ENCODE measurements around the gene PATE4.

Gene PATE4

GRCh38 chr11:125871391-125872137 is 38.4 kb downstream of the PATE4 start:
- Mint-ChIP-seq H3K36me3 (ENCODE audit: low read depth) (no peaks in the 10 kb centered on the region), H3K4me3 (no peak overlapping the region), H3K9me3 (peaks cover 14% of the 10 kb centered on the region), H3K4me1 (ENCODE audit: low read depth) (peaks cover 6% of the 10 kb centered on the region), H3K27me3 (peaks cover 1% of the 10 kb centered on the region), H3K27ac (peak overlapping the region; percentile 4)
- intact Hi-C loops (cut with micrococcal nuclease), result loop anchor here (5.0 to 10.0 kb wide), 2 partner anchors 244 to 437 kb away; partner anchors contain the start of gene CHEK1

GRCh38 chr11:125872138-125872491 is 39.0 kb downstream of the PATE4 start:
- Mint-ChIP-seq H3K36me3 (ENCODE audit: low read depth) (no peaks in the 10 kb centered on the region), H3K27me3 (peaks cover 3% of the 10 kb centered on the region), H3K27ac (peak overlapping the region; percentile 4), H3K9me3 (peaks cover 14% of the 10 kb centered on the region), H3K4me1 (ENCODE audit: low read depth) (peaks cover 6% of the 10 kb centered on the region), H3K4me3 (no peak overlapping the region)
- intact Hi-C loops (cut with micrococcal nuclease), result loop anchor here (5.0 to 10.0 kb wide), 2 partner anchors 245 to 437 kb away; partner anchors contain the start of gene CHEK1

- H3K4me1 Mint-ChIP-seq (ENCODE audit: low read depth), result peaks cover 6% of the 10 kb centered on the region
- H3K27ac Mint-ChIP-seq, result no peak overlapping the region
- peaks cover 14% of the 10 kb centered on the region for H3K9me3 Mint-ChIP-seq
- intact Hi-C loops (cut with micrococcal nuclease), result loop anchor here (5.0 to 10.0 kb wide), 2 partner anchors 247 to 439 kb away; partner anchors contain the start of gene CHEK1
- H3K4me3 Mint-ChIP-seq, result no peak overlapping the region
- peaks cover 5% of the 10 kb centered on the region for H3K27me3 Mint-ChIP-seq
- H3K36me3 Mint-ChIP-seq (ENCODE audit: low read depth), result no peaks in the 10 kb centered on the region
Measured at GRCh38 chr11:125873881-125874555, 40.9 kb downstream of the PATE4 start.

- no peak overlapping the region for H3K4me3 Mint-ChIP-seq
- H3K9me3 Mint-ChIP-seq, result peaks cover 14% of the 10 kb centered on the region
- H3K4me1 Mint-ChIP-seq (ENCODE audit: low read depth), result peaks cover 6% of the 10 kb centered on the region
- no peak overlapping the region for H3K27ac Mint-ChIP-seq
- intact Hi-C loops (cut with micrococcal nuclease), result loop anchor here (5.0 to 10.0 kb wide), 2 partner anchors 247 to 440 kb away; partner anchors contain the start of gene CHEK1
- peaks cover 5% of the 10 kb centered on the region for H3K27me3 Mint-ChIP-seq
- H3K36me3 Mint-ChIP-seq (ENCODE audit: low read depth), result no peaks in the 10 kb centered on the region
Measured at GRCh38 chr11:125874556-125875124, 41.5 kb downstream of the PATE4 start.

- Mint-ChIP-seq H3K4me1 (ENCODE audit: low read depth) (no peaks in the 10 kb centered on the region), H3K27ac (no peak overlapping the region), H3K36me3 (ENCODE audit: low read depth) (no peaks in the 10 kb centered on the region), H3K27me3 (peaks cover 17% of the 10 kb centered on the region), H3K4me3 (no peak overlapping the region), H3K9me3 (no peaks in the 10 kb centered on the region)
- intact Hi-C loops (cut with micrococcal nuclease), result loop anchor here (10.0 kb wide), 1 partner anchor 926 kb away; the partner anchor contains the start of gene CCDC15
Measured at GRCh38 chr11:125881291-125881690, 48.2 kb downstream of the PATE4 start.

- Mint-ChIP-seq H3K36me3 (ENCODE audit: low read depth) (peaks cover 7% of the 10 kb centered on the region), H3K27me3 (peaks cover 15% of the 10 kb centered on the region), H3K9me3 (no peaks in the 10 kb centered on the region), H3K4me1 (ENCODE audit: low read depth) (peaks cover 10% of the 10 kb centered on the region), H3K4me3 (no peak overlapping the region), H3K27ac (no peak overlapping the region)
- intact Hi-C loops (cut with micrococcal nuclease), result loop anchor here (10.0 kb wide), 1 partner anchor 929 kb away; the partner anchor contains the start of gene CCDC15
Measured at GRCh38 chr11:125883375-125883774, 50.3 kb downstream of the PATE4 start.

GRCh38 chr11:125886997-125887372 is 53.9 kb downstream of the PATE4 start:
- peaks cover 3% of the 10 kb centered on the region for H3K27me3 Mint-ChIP-seq
- peak overlapping the region; percentile 85 for H3K4me3 Mint-ChIP-seq
- H3K36me3 Mint-ChIP-seq (ENCODE audit: low read depth), result peaks cover 15% of the 10 kb centered on the region
- peaks cover 18% of the 10 kb centered on the region for H3K4me1 Mint-ChIP-seq (ENCODE audit: low read depth)
- no peaks in the 10 kb centered on the region for H3K9me3 Mint-ChIP-seq
- H3K27ac Mint-ChIP-seq, result peak overlapping the region; percentile 91
- intact Hi-C loops (cut with micrococcal nuclease), result loop anchor here (1.0 to 10.0 kb wide), 3 partner anchors 16 to 932 kb away; partner anchors contain the start of genes CCDC15, CHEK1 and PUS3

- peak within 1 kb of the TSS; percentile 85 for H3K4me3 Mint-ChIP-seq
- intact Hi-C loops (cut with micrococcal nuclease), result loop anchor here (1.0 to 10.0 kb wide), 3 partner anchors 16 to 933 kb away; partner anchors contain the start of genes CCDC15, CHEK1 and PUS3
- H3K9me3 Mint-ChIP-seq, result no peaks in the 10 kb centered on the region
- peak within 1 kb of the TSS; percentile 91 for H3K27ac Mint-ChIP-seq
- peaks cover 3% of the 10 kb centered on the region for H3K27me3 Mint-ChIP-seq
- H3K36me3 Mint-ChIP-seq (ENCODE audit: low read depth), result peaks cover 22% of the 10 kb centered on the region
- H3K4me1 Mint-ChIP-seq (ENCODE audit: low read depth), result peaks cover 21% of the 10 kb centered on the region
Measured at GRCh38 chr11:125887373-125888324, 54.5 kb downstream of the PATE4 start, which contains the start of gene HYLS1. HYLS1 (plus strand) TSS chr11:125887668; CDS start chr11:125899369, 11,701 bp downstream.
